Chondrocyte (in vitro differentiated cells): ENCODE measurements around the gene ASPRV1. TPM values are rescaled to one million over a fixed set of nuclear protein-coding genes. Genes with fewer than 3 reads are reported as not detected.

Experiments used
- DNase-seq: peaks from one replicate; pipeline ENCODE4 v3.0.0; 2021; ENCODE audit warnings: mixed read lengths, low spot score
- H3K27ac Mint-ChIP-seq: one replicate; pipeline ENCODE4 v1.8.0; 2021; ENCODE audit warnings: mild to moderate bottlenecking, moderate library complexity, mixed read lengths; ENCODE audit not compliant: unreplicated experiment
- H3K27me3 Mint-ChIP-seq: 2 replicates; pipeline ENCODE4 v1.8.0; 2021; ENCODE audit warnings: low read depth, mixed read lengths
- H3K36me3 Mint-ChIP-seq: 2 replicates; pipeline ENCODE4 v1.8.0; 2021; ENCODE audit warnings: low read depth, mixed read lengths
- H3K4me1 Mint-ChIP-seq: 2 replicates; pipeline ENCODE4 v1.8.0; 2021; ENCODE audit warnings: low read depth, mild to moderate bottlenecking, mixed read lengths
- H3K4me3 Mint-ChIP-seq: one replicate; pipeline ENCODE4 v1.8.0; 2021; ENCODE audit warnings: mild to moderate bottlenecking, moderate library complexity, mixed read lengths; ENCODE audit not compliant: unreplicated experiment
- H3K9me3 Mint-ChIP-seq: 2 replicates; pipeline ENCODE4 v1.8.0; 2021; ENCODE audit warnings: low read depth, mixed read lengths
- CTCF ChIP-seq: fragments of 200-600 bp; sonication (generic); IDR thresholded peaks from 2 replicates; pipeline ENCODE4 v1.5.0; 2021; ENCODE audit warnings: antibody characterized with exemption, mild to moderate bottlenecking, moderate library complexity
- total RNA-seq: library from RNA; stranded (reverse); gene quantifications from 3 replicates; pipeline ENCODE4 v1.2.1, GENCODE V29; 2021

ASPRV1 gene
- total RNA-seq, 1 donor from 2014 or later, result 0.35 TPM

- no peak for TF ChIP-seq CTCF
- Mint-ChIP-seq H3K4me3 (no peak overlapping the region), H3K9me3 (no peaks in the 10 kb centered on the region), H3K36me3 (no peaks in the 10 kb centered on the region), H3K4me1 (peaks cover 2% of the 10 kb centered on the region), H3K27ac (no peak overlapping the region), H3K27me3 (no peaks in the 10 kb centered on the region)
- DNase-seq, result no peak
Observed at GRCh38 chr2:69986691-69987090, 25.3 kb upstream of the ASPRV1 start.

GRCh38 chr2:69985688-69986087 is 24.3 kb upstream of the ASPRV1 start:
- H3K4me3 Mint-ChIP-seq, result no peak overlapping the region
- TF ChIP-seq CTCF, result no peak
- peaks cover 2% of the 10 kb centered on the region for H3K4me1 Mint-ChIP-seq
- H3K27ac Mint-ChIP-seq, result no peak overlapping the region
- no peaks in the 10 kb centered on the region for H3K36me3 Mint-ChIP-seq
- no peaks in the 10 kb centered on the region for H3K9me3 Mint-ChIP-seq
- no peak for DNase-seq
- no peaks in the 10 kb centered on the region for H3K27me3 Mint-ChIP-seq

GRCh38 chr2:69985216-69985615 is 23.8 kb upstream of the ASPRV1 start:
- Mint-ChIP-seq H3K27ac (no peak overlapping the region), H3K4me1 (peaks cover 5% of the 10 kb centered on the region), H3K4me3 (no peak overlapping the region), H3K27me3 (no peaks in the 10 kb centered on the region), H3K9me3 (no peaks in the 10 kb centered on the region), H3K36me3 (no peaks in the 10 kb centered on the region)
- TF ChIP-seq CTCF, result no peak
- no peak for DNase-seq

GRCh38 chr2:69983392-69983966 is 22.0 kb upstream of the ASPRV1 start:
- DNase-seq, result no peak
- H3K36me3 Mint-ChIP-seq, result no peaks in the 10 kb centered on the region
- no peak for TF ChIP-seq CTCF
- H3K27ac Mint-ChIP-seq, result no peak overlapping the region
- H3K4me1 Mint-ChIP-seq, result peaks cover 10% of the 10 kb centered on the region
- H3K4me3 Mint-ChIP-seq, result no peak overlapping the region
- no peaks in the 10 kb centered on the region for H3K27me3 Mint-ChIP-seq
- no peaks in the 10 kb centered on the region for H3K9me3 Mint-ChIP-seq

GRCh38 chr2:69979902-69980807 is 18.7 kb upstream of the ASPRV1 start:
- no peaks in the 10 kb centered on the region for H3K27me3 Mint-ChIP-seq
- no peaks in the 10 kb centered on the region for H3K36me3 Mint-ChIP-seq
- no peak overlapping the region for H3K4me3 Mint-ChIP-seq
- TF ChIP-seq CTCF, result no peak
- peaks cover 10% of the 10 kb centered on the region for H3K4me1 Mint-ChIP-seq
- peak overlapping the region; percentile 17 for H3K27ac Mint-ChIP-seq
- no peak for DNase-seq
- no peaks in the 10 kb centered on the region for H3K9me3 Mint-ChIP-seq
